CD14-positive monocyte (primary cell): ENCODE results near the gene SULF2. TPM values are rescaled to one million over a fixed set of nuclear protein-coding genes. Genes with fewer than 3 reads are reported as not detected.

ENCODE experiments used
- DNase-seq, 3 donors: peaks; one replicate each; pipeline ENCODE4 v3.0.0-alpha.2; 2011 to 2022
- H2AFZ ChIP-seq: 2 replicates; pipeline ENCODE4 v1.6.0; 2012; ENCODE audit warnings: mild to moderate bottlenecking, low read depth, low read length, inconsistent platforms; ENCODE audit not compliant: insufficient read depth, poor library complexity, severe bottlenecking
- H3K27ac ChIP-seq, 2 donors: 1 replicate in 1 of 2; 2 replicates in 1 of 2; pipeline ENCODE4 v1.5.1; 2012 to 2013; ENCODE audit warnings: low read length in 2 of 2, control low read depth in 1 of 2, inconsistent platforms in 1 of 2, low read depth in 1 of 2, mild to moderate bottlenecking in 1 of 2
- H3K27me3 ChIP-seq, 2 donors: one replicate each; pipeline versions ENCODE4 v1.6.0 to v1.6.1; 2011 to 2013; ENCODE audit warnings: low read length in 2 of 2; ENCODE audit not compliant: control insufficient read depth in 2 of 2, insufficient read depth in 2 of 2
- H3K36me3 ChIP-seq, 2 donors: replicated peaks in 1 of 2; 1 replicate in 1 of 2; 2 replicates in 1 of 2; pipeline versions ENCODE4 v1.5.1 to v1.6.1; 2012 to 2013; ENCODE audit warnings: low read length in 2 of 2, control low read depth in 1 of 2, inconsistent platforms in 1 of 2, mild to moderate bottlenecking in 1 of 2; ENCODE audit not compliant: insufficient read depth in 2 of 2, control insufficient read depth in 1 of 2
- H3K4me1 ChIP-seq, 2 donors: 1 replicate in 1 of 2; 2 replicates in 1 of 2; pipeline versions ENCODE4 v1.5.1 to v1.6.1; 2012 to 2013; ENCODE audit warnings: low read length in 2 of 2, control low read depth in 1 of 2, inconsistent platforms in 1 of 2, mild to moderate bottlenecking in 1 of 2, moderate library complexity in 1 of 2; ENCODE audit not compliant: insufficient read depth in 2 of 2, control insufficient read depth in 1 of 2
- H3K4me2 ChIP-seq: replicated peaks from 2 replicates; pipeline ENCODE3; 2012; ENCODE audit warnings: low read length, moderate library complexity, mild to moderate bottlenecking; ENCODE audit not compliant: poor library complexity, severe bottlenecking; ENCODE audit errors: extremely low read depth
- H3K4me3 ChIP-seq, 3 experiments: fragments of 200-600 bp in 1 of 3; sonication (generic) in 1 of 3; replicated peaks in 1 of 3; 1 replicate in 2 of 3; 2 replicates in 1 of 3; pipeline ENCODE4 v1.5.1; 2011 to 2013; ENCODE audit warnings: low read length in 3 of 3, mild to moderate bottlenecking in 3 of 3, control low read depth in 2 of 3, low read depth in 2 of 3, inconsistent platforms in 1 of 3, moderate library complexity in 1 of 3
- H3K79me2 ChIP-seq: 2 replicates; pipeline ENCODE4 v1.6.0; 2012; ENCODE audit warnings: mild to moderate bottlenecking, control low read depth, inconsistent platforms, low read length, moderate library complexity; ENCODE audit not compliant: insufficient read depth
- H3K9ac ChIP-seq: 2 replicates; pipeline ENCODE4 v1.6.0; 2017; ENCODE audit warnings: low read length, mild to moderate bottlenecking; ENCODE audit not compliant: insufficient read depth, poor library complexity, severe bottlenecking
- H3K9me3 ChIP-seq, 2 donors: replicated peaks in 1 of 2; 1 replicate in 1 of 2; 2 replicates in 1 of 2; pipeline versions ENCODE4 v1.5.1 to v1.6.1; 2012 to 2013; ENCODE audit warnings: low read length in 2 of 2, control low read depth in 1 of 2; ENCODE audit not compliant: control insufficient read depth in 1 of 2, insufficient read depth in 1 of 2
- H4K20me1 ChIP-seq: 2 replicates; pipeline ENCODE4 v1.6.0; 2012; ENCODE audit warnings: mild to moderate bottlenecking, low read length, control low read depth, moderate library complexity; ENCODE audit not compliant: insufficient read depth
- H3K27ac Mint-ChIP-seq, 7 donors: one replicate each; pipeline ENCODE4 v1.8.0; 2020; ENCODE audit warnings: mild to moderate bottlenecking in 7 of 7, mixed read lengths in 7 of 7, moderate library complexity in 6 of 7, inconsistent platforms in 2 of 7
- H3K27me3 Mint-ChIP-seq, 3 donors: one replicate each; pipeline ENCODE4 v1.8.0; 2021 to 2022; ENCODE audit warnings: low read depth in 3 of 3, mild to moderate bottlenecking in 3 of 3, mixed read lengths in 3 of 3, moderate library complexity in 3 of 3, inconsistent platforms in 1 of 3
- H3K36me3 Mint-ChIP-seq, 2 donors: one replicate each; pipeline ENCODE4 v1.8.0; 2020; ENCODE audit warnings: mixed read lengths in 2 of 2, inconsistent platforms in 1 of 2, mild to moderate bottlenecking in 1 of 2
- H3K4me1 Mint-ChIP-seq: one replicate; pipeline ENCODE4 v1.8.0; 2020; ENCODE audit warnings: mild to moderate bottlenecking, mixed read lengths
- H3K4me3 Mint-ChIP-seq, 2 donors: one replicate each; pipeline ENCODE4 v1.8.0; 2020; ENCODE audit warnings: mild to moderate bottlenecking in 2 of 2, mixed read lengths in 2 of 2, moderate library complexity in 1 of 2
- H3K9me3 Mint-ChIP-seq, 7 donors: one replicate each; pipeline ENCODE4 v1.8.0; 2020 to 2022; ENCODE audit warnings: mixed read lengths in 7 of 7, mild to moderate bottlenecking in 6 of 7, moderate library complexity in 6 of 7, inconsistent platforms in 2 of 7
- CTCF ChIP-seq: fragments of 200-600 bp; IDR thresholded peaks from one replicate; pipeline ENCODE4 v1.8.0; 2022; ENCODE audit warnings: antibody characterized with exemption, mild to moderate bottlenecking
- WGBS: methylation state at CpG from one replicate; pipeline ENCODE4 v1.1.5; 2013; ENCODE audit warnings: missing lambda C conversion rate; ENCODE audit not compliant: insufficient coverage; 5-methylcytosine and 5-hydroxymethylcytosine counted together
- intact Hi-C, 2 donors: fragments of 100-400 bp; cut with micrococcal nuclease; formaldehyde crosslinking; loops; one replicate each; pipeline versions ENCODE4 v1.15.0 to v1.15.1; 2023
- polyA plus RNA-seq, 3 donors: library from polyadenylated mRNA; depleted of rRNA in 1 of 3; unstranded in 2 of 3; stranded (reverse) in 1 of 3; fragments of 300-500 nt in 2 of 3; fragments of >200 nt in 1 of 3; fragmentation: Illumina TruSeq in 2 of 3; gene quantifications; 1 replicate in 2 of 3; 2 replicates in 1 of 3; pipeline ENCODE4 v1.2.3, GENCODE V29; 2012 to 2021

SULF2 gene
- polyA plus RNA-seq, 3 donors = 60.3 to 156 (median 75.5) TPM

GRCh38 chr20:47736570-47737152 is 48.6 kb downstream of the SULF2 start:
- H3K4me2 ChIP-seq = peak overlapping the region; percentile 17
- peaks cover 79% of the 10 kb centered on the region for H3K79me2 ChIP-seq
- H3K36me3 ChIP-seq = peaks cover 24 to 64% of the 10 kb centered on the region in 2 donors
- no peaks in the 10 kb centered on the region for H3K27me3 Mint-ChIP-seq
- H3K4me3 Mint-ChIP-seq = no peak overlapping the region
- H3K9me3 ChIP-seq = no peaks in the 10 kb centered on the region
- DNase-seq = no peak
- H3K27ac Mint-ChIP-seq = peak overlapping the region; percentile 89 to 98 (median 96)
- H3K4me1 Mint-ChIP-seq = peaks cover 84% of the 10 kb centered on the region
- WGBS = 94% methylated on average over 25 of the region's 26 CpGs
- peaks cover 0 to 8% (median 2%) of the 10 kb centered on the region in 7 donors for H3K9me3 Mint-ChIP-seq
- intact Hi-C loops = no loop called here
- no peak overlapping the region for H2AFZ ChIP-seq
- H4K20me1 ChIP-seq = no peaks in the 10 kb centered on the region
- H3K9ac ChIP-seq = no peak overlapping the region
- peak overlapping the region in 1 of 3 experiments; percentile 13 for H3K4me3 ChIP-seq
- H3K27me3 ChIP-seq = no peaks in the 10 kb centered on the region
- peaks cover 69 to 88% of the 10 kb centered on the region in 2 donors for H3K4me1 ChIP-seq
- H3K27ac ChIP-seq = peak overlapping the region; percentile 78 to 91
- TF ChIP-seq CTCF = no peak
- H3K36me3 Mint-ChIP-seq = peaks cover 77 to 88% of the 10 kb centered on the region in 2 donors

GRCh38 chr20:47735412-47736400 is 49.6 kb downstream of the SULF2 start:
- H3K27me3 Mint-ChIP-seq = no peaks in the 10 kb centered on the region
- H3K4me1 Mint-ChIP-seq = peaks cover 80% of the 10 kb centered on the region
- peak overlapping the region; percentile 89 to 98 (median 96) for H3K27ac Mint-ChIP-seq
- Histone ChIP-seq H3K36me3 (peaks cover 30 to 73% of the 10 kb centered on the region in 2 donors), H3K9me3 (no peaks in the 10 kb centered on the region), H3K27me3 (no peaks in the 10 kb centered on the region), H3K4me2 (peak overlapping the region; percentile 27), H2AFZ (no peak overlapping the region), H3K9ac (no peak overlapping the region), H3K79me2 (peaks cover 75% of the 10 kb centered on the region), H3K4me3 (peak overlapping the region in 1 of 3 experiments; percentile 25), H3K27ac (peak overlapping the region; percentile 78 to 91), H3K4me1 (peaks cover 65 to 88% of the 10 kb centered on the region in 2 donors), H4K20me1 (no peaks in the 10 kb centered on the region)
- intact Hi-C loops = no loop called here
- peak; percentile 89 to 93 (median 92) for DNase-seq
- H3K9me3 Mint-ChIP-seq = peaks cover 0 to 8% (median 2%) of the 10 kb centered on the region in 7 donors
- WGBS = 19% methylated on average over 7 of the region's 17 CpGs
- peak overlapping the region in 1 of 2 donors; percentile 30 for H3K4me3 Mint-ChIP-seq
- TF ChIP-seq CTCF = no peak
- peaks cover 82 to 88% of the 10 kb centered on the region in 2 donors for H3K36me3 Mint-ChIP-seq
